GM19467 (cell line): ENCODE measurements around the gene GPX5.

Experiments
- ATAC-seq: cut with Tn5 transposase; IDR thresholded peaks from one replicate; pipeline ENCODE4 v1.9.1; 2021; ENCODE audit warnings: mild to moderate bottlenecking, moderate library complexity; ENCODE audit not compliant: unreplicated experiment

The GPX5 gene

DNA sequence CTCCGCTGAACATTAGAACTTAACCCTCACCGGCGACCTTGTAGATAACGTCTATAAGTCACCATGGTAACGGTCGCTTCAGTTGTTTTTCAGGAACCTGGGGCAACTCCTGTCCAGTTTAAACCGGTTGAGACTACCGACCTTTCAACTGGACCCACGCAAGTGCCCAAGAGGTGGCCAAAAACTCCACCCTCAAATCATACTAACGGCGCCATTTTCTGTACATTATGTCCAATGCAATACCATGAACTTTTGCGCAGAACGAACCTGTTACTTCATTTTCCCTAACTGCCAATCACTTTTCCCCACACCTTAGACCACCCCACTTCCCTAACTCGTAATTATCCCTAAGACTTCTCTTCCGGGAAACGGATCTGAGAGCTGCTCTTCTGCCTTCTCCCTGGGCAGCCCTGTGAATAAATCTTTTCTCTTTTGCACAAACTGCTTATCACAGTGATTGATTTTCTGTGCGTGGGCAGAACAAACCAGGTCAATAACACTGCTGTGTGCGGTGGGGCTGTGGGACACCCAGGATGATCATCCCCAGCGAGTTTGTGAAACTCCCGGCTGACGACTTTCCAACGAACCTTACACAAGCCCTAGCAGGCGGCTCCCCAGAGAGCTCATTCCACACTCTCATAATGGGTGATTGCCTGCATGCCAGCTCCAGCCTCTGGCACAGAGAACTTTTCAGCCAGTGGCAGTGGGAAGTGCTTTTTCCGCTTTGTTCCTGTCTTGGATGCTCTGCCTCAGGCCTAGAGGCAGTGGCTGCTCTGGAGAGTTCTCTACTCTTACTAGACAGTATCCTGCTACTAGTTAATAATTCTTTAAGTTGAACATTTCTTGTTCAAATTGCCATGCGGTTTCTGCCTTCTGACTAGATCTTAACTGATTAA, 28.6 kb downstream of the GPX5 start:
- no peak for ATAC-seq

DNA sequence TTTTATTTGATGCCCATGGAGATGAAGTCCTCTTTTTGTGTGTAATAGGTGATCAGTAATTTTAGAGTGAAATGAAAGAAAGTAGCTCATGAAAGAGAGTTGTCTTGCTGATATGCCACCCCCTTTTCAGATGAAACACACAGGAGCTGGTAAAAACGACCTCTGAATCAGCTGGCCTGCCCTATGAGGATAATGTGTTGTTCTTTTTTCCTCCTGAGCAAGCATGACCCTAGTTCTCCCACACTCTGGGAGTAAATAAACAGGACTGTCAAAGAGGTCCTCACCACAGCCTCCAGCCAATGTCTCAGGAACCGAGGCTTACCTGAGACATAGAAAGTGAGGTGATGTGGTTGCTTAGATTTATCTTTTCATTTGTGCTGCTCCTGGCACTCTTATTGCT, 29.5 kb downstream of the GPX5 start:
- no peak for ATAC-seq

DNA sequence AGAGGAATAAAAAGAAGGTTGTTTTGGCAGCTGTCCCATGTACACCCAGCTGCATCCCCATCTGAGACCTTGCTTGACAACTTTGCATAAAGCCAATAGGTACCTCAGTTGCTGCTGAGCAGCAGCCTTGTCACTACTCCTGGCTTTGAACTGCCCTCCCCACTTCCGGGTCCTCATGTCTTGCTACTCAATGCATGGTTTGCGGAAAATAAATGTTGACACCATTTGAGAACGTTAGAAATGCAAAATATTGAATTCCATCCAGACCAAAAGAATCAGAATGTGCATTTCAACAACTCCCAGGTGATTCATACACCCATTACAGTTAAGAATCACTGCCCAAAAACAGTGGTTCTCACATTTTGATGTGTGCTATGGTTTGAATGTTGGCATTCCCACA, 32.9 kb downstream of the GPX5 start:
- no peak for ATAC-seq

DNA sequence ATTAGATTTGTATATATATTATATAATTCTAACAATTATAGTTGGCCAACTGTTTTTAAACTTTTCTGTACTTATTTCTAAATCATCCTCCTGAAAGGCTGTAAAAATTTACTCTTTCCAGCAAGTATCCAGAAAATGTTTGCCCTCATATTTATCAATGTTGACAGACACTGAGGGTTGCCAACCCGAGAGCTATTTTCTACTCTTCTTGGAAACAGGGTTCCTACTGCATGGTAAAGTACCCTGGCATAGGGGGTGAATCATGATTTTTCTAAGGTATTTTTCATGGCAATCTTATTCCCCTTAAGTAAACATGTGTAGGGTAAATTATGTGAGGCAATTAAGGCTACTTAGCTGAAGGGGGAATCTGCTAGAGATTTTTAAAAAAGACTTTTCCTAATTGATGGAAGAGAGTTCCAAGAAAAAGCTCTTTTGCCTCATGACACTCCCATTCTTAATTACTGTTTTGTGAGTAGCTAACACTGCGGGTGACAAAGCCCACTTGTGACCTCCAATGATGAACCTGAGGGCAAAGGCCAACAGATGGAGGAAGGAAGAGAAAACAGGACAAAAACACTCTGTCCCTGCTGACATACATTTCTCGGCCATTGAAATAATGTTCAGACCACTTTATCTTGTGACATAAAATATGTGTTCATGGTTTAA, 37.9 kb downstream of the GPX5 start:
- no peak for ATAC-seq

DNA sequence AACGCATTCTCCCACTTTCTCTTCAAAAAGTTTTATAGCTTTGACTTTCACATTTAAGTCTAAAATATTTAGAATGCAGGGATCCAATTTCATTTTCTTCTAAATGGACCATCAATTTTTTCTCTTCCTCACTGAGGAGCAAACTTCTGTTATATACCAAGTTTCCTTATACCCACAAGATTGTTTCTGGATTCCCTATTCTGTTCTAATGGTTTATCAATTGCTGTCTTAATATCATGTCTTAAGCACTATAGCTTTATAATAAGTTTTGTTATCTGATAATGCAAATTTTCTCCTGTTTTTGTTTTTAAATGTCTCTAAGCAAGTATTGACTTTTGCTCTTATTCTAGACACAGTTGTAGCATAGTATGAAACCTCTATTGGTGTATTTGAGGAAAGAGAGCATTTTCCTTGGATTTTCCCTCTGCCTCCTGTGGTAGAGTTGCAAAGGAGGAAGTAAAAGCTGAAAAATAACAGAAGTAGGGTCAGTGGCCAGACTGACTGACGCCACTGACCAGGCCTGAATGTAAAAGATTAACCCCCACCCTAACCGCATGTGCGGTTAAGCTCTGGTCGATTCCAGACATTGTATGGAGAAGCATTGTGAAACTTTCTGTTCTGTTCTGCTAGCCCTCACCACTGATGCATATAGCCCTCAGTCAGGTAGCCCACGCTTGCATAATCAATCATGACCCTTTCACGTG, 40.3 kb downstream of the GPX5 start:
- ATAC-seq: no peak

DNA sequence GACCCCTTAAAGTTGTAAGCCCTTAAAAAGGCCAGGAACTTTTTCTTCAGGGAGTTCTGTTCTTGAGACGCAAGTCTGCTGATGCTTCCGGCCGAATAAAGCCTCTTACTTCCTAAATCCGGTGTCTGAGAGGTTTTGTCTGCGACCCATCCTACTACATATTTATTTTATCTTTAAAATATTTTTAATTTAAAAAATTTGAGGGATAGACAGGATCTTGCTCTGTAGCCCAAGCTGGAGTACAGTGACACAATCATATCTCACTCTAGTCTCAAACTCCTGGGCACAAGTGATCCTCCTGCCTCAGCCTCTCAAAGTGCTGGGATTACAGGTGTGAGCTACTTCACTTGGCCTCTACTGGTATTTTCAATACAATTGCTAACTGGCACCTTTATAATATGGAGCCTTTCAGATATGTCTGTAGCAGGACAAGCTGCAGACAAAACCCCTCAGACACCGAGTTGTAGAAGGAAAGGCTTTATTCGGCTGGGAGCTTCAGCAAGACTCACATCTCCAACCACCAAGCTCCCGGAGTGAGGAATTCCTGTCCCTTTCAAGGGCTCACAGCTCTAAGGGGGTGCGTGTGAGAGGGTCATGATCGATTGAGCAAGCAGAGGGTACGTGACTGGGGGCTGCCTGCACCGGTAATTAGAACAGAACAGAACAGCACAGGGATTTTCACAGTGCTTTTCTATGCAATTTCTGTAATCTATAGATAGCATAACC, 41.0 kb downstream of the GPX5 start:
- no peak for ATAC-seq

DNA sequence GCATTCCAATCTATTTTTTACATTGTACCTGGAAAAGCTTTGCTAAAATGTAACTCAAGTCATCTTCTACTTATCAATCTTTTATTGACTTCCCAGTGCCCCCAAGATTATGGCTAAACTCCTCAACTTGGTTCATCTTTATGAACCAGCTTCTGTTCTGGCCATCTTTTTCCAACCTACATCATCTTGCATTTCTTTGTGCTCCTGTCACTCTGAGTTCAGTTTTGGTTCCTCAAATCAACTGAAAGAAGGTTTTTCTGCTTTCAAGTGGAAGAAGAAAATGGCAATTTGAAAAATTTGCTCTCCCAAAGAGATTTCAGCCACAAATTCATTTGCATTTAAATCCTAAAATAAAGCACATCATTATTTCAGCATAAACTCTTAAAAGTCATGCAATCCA, 41.8 kb downstream of the GPX5 start:
- ATAC-seq: no peak

DNA sequence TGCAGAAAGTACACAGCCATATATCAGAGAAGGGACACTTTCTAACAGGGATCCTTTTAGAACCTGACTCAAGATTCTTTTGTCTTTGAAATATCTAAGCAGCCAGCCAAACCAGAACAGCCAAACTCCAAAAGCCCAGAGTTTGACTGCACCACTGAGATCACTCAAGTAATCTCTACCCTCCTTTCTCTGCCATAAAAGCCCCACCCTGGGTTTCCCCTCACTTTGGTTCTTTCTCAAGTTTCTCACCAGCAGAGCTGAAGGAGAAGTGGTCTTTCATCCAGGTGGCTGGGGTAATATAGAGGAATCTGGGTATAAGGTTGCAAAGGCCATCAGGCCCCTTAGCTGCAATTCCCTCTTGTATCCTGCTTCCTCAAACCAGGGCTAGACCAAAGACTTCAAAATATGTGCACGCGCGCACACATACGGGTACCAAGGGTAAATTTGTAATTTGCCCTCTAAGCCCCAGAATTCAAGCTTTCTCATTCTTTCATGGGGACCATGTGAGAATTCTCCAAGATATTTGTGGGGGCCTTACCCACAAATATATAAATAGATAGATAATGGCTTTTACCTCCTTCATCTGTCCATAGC, 42.9 kb downstream of the GPX5 start:
- no peak for ATAC-seq

DNA sequence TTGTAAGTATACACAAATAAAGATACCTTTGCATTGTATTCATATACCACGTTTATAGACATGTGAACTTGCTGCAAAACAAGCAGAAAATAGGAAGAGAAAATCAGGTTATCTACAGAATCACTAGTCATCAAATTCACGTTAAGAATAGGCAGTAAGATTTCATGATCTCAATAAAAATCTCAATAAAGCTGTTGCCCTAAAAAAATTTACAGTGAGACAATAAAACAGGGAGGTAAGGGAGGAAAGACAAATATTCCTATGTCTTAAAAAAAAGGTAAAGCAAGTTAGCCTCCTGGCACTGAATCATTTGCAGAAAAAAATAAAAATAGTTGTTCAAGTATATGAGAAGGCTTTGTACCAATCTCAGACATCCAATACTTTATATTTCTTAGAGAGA, 44.1 kb downstream of the GPX5 start:
- ATAC-seq: no peak

DNA sequence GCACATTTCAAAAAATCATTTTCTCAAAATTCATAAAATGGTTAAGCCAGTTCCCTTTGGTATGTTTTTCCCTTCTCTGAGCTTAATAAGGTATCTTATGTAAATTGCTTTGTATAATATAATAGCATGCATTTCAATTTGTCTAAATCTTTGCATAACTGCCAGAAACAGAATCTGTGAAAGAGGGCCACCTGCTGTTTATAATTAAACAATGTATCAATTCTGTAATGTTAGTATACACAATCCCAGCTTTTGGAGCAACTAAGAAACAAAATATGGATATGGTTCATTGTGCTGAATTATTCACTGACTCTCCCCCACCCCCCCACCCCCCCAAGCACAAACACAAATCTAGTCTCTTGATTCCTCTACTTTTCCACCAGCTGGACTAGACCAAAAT, 54.8 kb downstream of the GPX5 start:
- no peak for ATAC-seq

DNA sequence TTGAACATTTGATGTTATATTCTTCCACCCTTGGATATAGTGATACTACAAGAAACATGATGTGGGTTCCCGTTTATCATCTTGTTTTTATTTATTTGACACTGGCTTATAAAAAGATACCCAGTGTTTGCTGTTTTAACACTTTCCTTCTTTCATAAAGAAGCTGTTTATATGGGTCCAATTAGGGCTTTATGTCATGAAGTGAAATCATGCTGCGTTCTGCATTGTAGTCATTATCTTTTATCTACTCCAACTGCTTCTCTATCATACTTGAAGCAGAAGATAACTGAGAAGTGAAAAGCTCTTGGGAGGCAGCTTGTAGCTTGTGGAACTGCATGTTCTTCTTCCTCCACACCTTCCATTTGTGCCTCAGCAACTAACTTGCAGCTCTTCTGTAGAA, 57.8 kb downstream of the GPX5 start:
- no peak for ATAC-seq
